ENCODE data around the gene SSBP3.

The SSBP3 gene

GRCh38 chr1:54442185-54442584, 36.0 kb upstream of the SSBP3 start:
- H3K4me2 ChIP-seq (ENCODE audit: low read length), result no peak overlapping the region
- no peaks in the 10 kb centered on the region for H3K27me3 ChIP-seq (ENCODE audit: low read depth, low read length)
- no peak overlapping the region for H3K4me3 ChIP-seq (ENCODE audit: low read length)
- no peak overlapping the region for H2AFZ ChIP-seq (ENCODE audit: low read depth, low read length)
- H3K4me1 ChIP-seq (ENCODE audit: low read length), result no peaks in the 10 kb centered on the region
- no peaks in the 10 kb centered on the region for H3K9me3 ChIP-seq (ENCODE audit: insufficient read depth, low read length)
- no peaks in the 10 kb centered on the region for H3K36me3 ChIP-seq (replicated peaks; ENCODE audit: low read depth, low read length)
- H3K79me2 ChIP-seq (ENCODE audit: low read length), result no peaks in the 10 kb centered on the region
- TF ChIP-seq, protein P1, sequence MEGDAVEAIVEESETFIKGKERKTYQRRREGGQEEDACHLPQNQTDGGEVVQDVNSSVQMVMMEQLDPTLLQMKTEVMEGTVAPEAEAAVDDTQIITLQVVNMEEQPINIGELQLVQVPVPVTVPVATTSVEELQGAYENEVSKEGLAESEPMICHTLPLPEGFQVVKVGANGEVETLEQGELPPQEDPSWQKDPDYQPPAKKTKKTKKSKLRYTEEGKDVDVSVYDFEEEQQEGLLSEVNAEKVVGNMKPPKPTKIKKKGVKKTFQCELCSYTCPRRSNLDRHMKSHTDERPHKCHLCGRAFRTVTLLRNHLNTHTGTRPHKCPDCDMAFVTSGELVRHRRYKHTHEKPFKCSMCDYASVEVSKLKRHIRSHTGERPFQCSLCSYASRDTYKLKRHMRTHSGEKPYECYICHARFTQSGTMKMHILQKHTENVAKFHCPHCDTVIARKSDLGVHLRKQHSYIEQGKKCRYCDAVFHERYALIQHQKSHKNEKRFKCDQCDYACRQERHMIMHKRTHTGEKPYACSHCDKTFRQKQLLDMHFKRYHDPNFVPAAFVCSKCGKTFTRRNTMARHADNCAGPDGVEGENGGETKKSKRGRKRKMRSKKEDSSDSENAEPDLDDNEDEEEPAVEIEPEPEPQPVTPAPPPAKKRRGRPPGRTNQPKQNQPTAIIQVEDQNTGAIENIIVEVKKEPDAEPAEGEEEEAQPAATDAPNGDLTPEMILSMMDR (IDR thresholded peaks at IDR 0.05; ENCODE audit: low read depth, low read length), result no peak
- no peak for TF ChIP-seq EZH2phosphoT487 (IDR thresholded peaks at IDR 0.05; ENCODE audit: low read depth)
- H3K9ac ChIP-seq (ENCODE audit: low read length), result no peak overlapping the region
- H3K27ac ChIP-seq (ENCODE audit: low read length), result no peak overlapping the region
- no peaks in the 10 kb centered on the region for H4K20me1 ChIP-seq (ENCODE audit: insufficient read depth, low read length)

DNA sequence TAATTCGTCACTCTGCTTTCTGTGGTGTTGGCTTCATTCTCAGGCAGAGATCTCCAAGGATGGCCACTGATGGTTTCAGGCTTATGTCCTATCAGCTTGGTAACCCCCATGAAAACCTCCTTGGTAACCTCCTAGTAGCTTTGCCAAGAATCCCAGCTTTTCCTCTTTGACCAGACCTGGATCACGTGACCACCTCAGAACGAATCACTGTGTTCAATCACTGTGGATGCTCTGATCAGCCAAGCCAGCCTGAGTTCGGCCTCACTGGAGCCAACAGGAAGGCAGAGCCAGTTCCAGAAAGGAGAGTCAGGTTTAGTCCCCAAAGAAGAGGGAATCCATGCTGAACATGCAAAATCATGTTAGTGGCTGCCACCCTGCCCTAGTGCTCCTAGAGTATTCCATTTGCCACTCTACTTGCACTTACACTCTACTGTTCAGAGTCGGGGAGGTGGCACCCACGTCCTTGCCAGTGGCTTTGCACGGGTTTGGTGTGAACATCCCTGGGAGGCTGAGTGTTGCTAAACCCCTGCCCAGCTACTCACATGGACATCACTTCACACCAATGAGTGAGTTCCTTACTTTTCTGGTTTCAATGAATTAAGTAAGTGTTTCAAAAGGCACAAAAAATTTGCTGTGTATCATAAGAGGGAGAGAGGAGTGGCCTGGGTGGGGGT, 33.5 kb upstream of the SSBP3 start:
- H3K9me3 ChIP-seq (ENCODE audit: insufficient read depth, low read length), result no peaks in the 10 kb centered on the region
- no peaks in the 10 kb centered on the region for H3K4me1 ChIP-seq (ENCODE audit: low read length)
- TF ChIP-seq, protein P1 (IDR thresholded peaks at IDR 0.05; ENCODE audit: low read depth, low read length), result no peak
- no peaks in the 10 kb centered on the region for H3K79me2 ChIP-seq (ENCODE audit: low read length)
- H3K36me3 ChIP-seq (replicated peaks; ENCODE audit: low read depth, low read length), result no peaks in the 10 kb centered on the region
- no peak overlapping the region for H3K4me3 ChIP-seq (ENCODE audit: low read length)
- no peak overlapping the region for H2AFZ ChIP-seq (ENCODE audit: low read depth, low read length)
- H4K20me1 ChIP-seq (ENCODE audit: insufficient read depth, low read length), result no peaks in the 10 kb centered on the region
- no peak overlapping the region for H3K27ac ChIP-seq (ENCODE audit: low read length)
- H3K27me3 ChIP-seq (ENCODE audit: low read depth, low read length), result no peaks in the 10 kb centered on the region
- no peak overlapping the region for H3K4me2 ChIP-seq (ENCODE audit: low read length)
- no peak overlapping the region for H3K9ac ChIP-seq (ENCODE audit: low read length)

DNA sequence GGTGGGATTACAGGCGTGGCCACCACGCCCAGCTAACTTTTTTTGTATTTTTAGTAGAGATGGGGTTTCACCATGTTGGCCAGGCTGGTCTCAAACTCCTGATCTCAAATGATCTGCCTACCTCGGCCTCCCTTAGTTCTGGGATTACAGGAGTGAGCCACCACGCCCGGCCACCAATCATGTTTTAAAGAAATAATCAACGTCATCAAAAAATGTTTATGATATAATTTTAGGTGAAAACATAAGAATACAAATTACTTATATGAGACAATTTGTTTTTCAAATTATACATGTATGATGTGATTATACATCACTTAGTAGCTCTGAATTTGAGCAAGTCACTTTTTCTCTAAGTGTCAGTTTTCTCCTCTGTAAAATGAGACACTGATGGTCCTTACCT, 31.6 kb upstream of the SSBP3 start:
- no peaks in the 10 kb centered on the region for H3K36me3 ChIP-seq (replicated peaks; ENCODE audit: low read depth, low read length)
- H3K4me3 ChIP-seq (ENCODE audit: low read length), result no peak overlapping the region
- no peak overlapping the region for H3K4me2 ChIP-seq (ENCODE audit: low read length)
- no peaks in the 10 kb centered on the region for H3K4me1 ChIP-seq (ENCODE audit: low read length)
- H3K27ac ChIP-seq (ENCODE audit: low read length), result no peak overlapping the region
- no peak overlapping the region for H2AFZ ChIP-seq (ENCODE audit: low read depth, low read length)
- no peaks in the 10 kb centered on the region for H4K20me1 ChIP-seq (ENCODE audit: insufficient read depth, low read length)
- H3K27me3 ChIP-seq (ENCODE audit: low read depth, low read length), result no peaks in the 10 kb centered on the region
- no peaks in the 10 kb centered on the region for H3K79me2 ChIP-seq (ENCODE audit: low read length)
- TF ChIP-seq, protein P1 (IDR thresholded peaks at IDR 0.05; ENCODE audit: low read depth, low read length), result no peak
- TF ChIP-seq EZH2phosphoT487 (IDR thresholded peaks at IDR 0.05; ENCODE audit: low read depth), result no peak
- H3K9ac ChIP-seq (ENCODE audit: low read length), result no peak overlapping the region
- no peaks in the 10 kb centered on the region for H3K9me3 ChIP-seq (ENCODE audit: insufficient read depth, low read length)

DNA sequence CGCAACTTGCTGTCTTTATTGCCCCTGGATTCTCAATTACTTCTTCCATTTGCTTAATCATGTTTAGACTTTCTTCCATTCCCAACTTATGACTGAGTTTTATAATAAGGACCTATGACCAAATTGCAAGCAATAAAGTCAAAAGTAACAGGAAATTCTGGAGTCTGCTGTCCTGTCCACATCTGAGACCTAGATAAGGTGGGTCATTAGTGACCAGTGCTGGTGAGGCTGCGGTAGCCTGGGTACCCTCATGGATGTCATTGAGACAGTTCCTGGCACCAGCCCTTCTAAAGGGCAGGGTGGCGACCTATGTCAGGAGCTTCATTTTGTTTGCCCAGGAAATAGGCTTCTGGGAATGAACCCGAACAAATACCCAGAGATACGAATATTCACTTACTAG, 30.6 kb upstream of the SSBP3 start:
- TF ChIP-seq, protein P1 (IDR thresholded peaks at IDR 0.05; ENCODE audit: low read depth, low read length), result no peak
- TF ChIP-seq EZH2phosphoT487 (IDR thresholded peaks at IDR 0.05; ENCODE audit: low read depth), result no peak
- H4K20me1 ChIP-seq (ENCODE audit: insufficient read depth, low read length), result no peaks in the 10 kb centered on the region

More for the DNA sequence above, 30.6 kb upstream of the SSBP3 start:
- H3K79me2 ChIP-seq (ENCODE audit: low read length), result no peaks in the 10 kb centered on the region
- no peaks in the 10 kb centered on the region for H3K36me3 ChIP-seq (replicated peaks; ENCODE audit: low read depth, low read length)
- no peak overlapping the region for H3K27ac ChIP-seq (ENCODE audit: low read length)
- no peaks in the 10 kb centered on the region for H3K9me3 ChIP-seq (ENCODE audit: insufficient read depth, low read length)
- H3K27me3 ChIP-seq (ENCODE audit: low read depth, low read length), result no peaks in the 10 kb centered on the region
- no peak overlapping the region for H3K4me3 ChIP-seq (ENCODE audit: low read length)
- H3K4me1 ChIP-seq (ENCODE audit: low read length), result no peaks in the 10 kb centered on the region
- H2AFZ ChIP-seq (ENCODE audit: low read depth, low read length), result no peak overlapping the region
- no peak overlapping the region for H3K9ac ChIP-seq (ENCODE audit: low read length)
- H3K4me2 ChIP-seq (ENCODE audit: low read length), result no peak overlapping the region
